Occipital lobe (tissue), 2 donors: ENCODE data around the gene ELOVL2. TPM values are rescaled to one million over a fixed set of nuclear protein-coding genes. Genes with fewer than 3 reads are reported as not detected.
"Not testable (repeated sequence)": the region's sequence is repeated elsewhere in the genome, so short reads cannot be mapped to it uniquely, and the experiment has no call there.

ENCODE experiments used
- DNase-seq: peaks from one replicate; lab custom pipeline; 2025; lab: John Stamatoyannopoulos, UW
- total RNA-seq: library from RNA; depleted of rRNA; stranded (reverse); fragments of >200 nt; gene quantifications from one replicate; pipeline ENCODE4 v1.2.3, GENCODE V29; 2014

ELOVL2 gene
- total RNA-seq, 1 donor from 2014 or later: 52.7 TPM

- no peak for DNase-seq
Observed at GRCh38 chr6:11023032-11023431, 21.1 kb downstream of the ELOVL2 start.

GRCh38 chr6:11021714-11022113 is 22.4 kb downstream of the ELOVL2 start:
- no peak for DNase-seq

GRCh38 chr6:11021003-11021402 is 23.1 kb downstream of the ELOVL2 start:
- DNase-seq: no peak

- DNase-seq: no peak
Observed at GRCh38 chr6:11018225-11018624, 25.9 kb downstream of the ELOVL2 start.

GRCh38 chr6:11017090-11017489 is 27.0 kb downstream of the ELOVL2 start:
- no peak for DNase-seq

GRCh38 chr6:11016452-11016851 is 27.7 kb downstream of the ELOVL2 start:
- no peak for DNase-seq

GRCh38 chr6:11015102-11015501 is 29.0 kb downstream of the ELOVL2 start:
- no peak for DNase-seq

- no peak for DNase-seq
Observed at GRCh38 chr6:11013721-11014070, 30.4 kb downstream of the ELOVL2 start.

GRCh38 chr6:11012976-11013720 is 31.0 kb downstream of the ELOVL2 start:
- no peak for DNase-seq

GRCh38 chr6:11012295-11012754 is 31.8 kb downstream of the ELOVL2 start:
- DNase-seq: no peak

- no peak for DNase-seq
Observed at GRCh38 chr6:11011787-11012234, 32.3 kb downstream of the ELOVL2 start.

- no peak for DNase-seq
Observed at GRCh38 chr6:11009353-11009752, 34.8 kb downstream of the ELOVL2 start.

- DNase-seq: no peak
Observed at GRCh38 chr6:11008821-11009220, 35.3 kb downstream of the ELOVL2 start.

GRCh38 chr6:11007715-11008608 is 36.1 kb downstream of the ELOVL2 start:
- DNase-seq: no peak

- no peak for DNase-seq
Observed at GRCh38 chr6:11006061-11006460, 38.0 kb downstream of the ELOVL2 start.

- DNase-seq: not testable (repeated sequence)
Observed at GRCh38 chr6:11003297-11003696, 40.8 kb downstream of the ELOVL2 start.

- DNase-seq: no peak
Observed at GRCh38 chr6:11002176-11002575, 41.9 kb downstream of the ELOVL2 start.

- DNase-seq: no peak
Observed at GRCh38 chr6:10999994-11000393, 44.1 kb downstream of the ELOVL2 start.

GRCh38 chr6:10995114-10995707 is 48.9 kb downstream of the ELOVL2 start:
- no peak for DNase-seq

GRCh38 chr6:10993896-10994295 is 50.2 kb downstream of the ELOVL2 start:
- DNase-seq: no peak

GRCh38 chr6:10991115-10991514 is 53.0 kb downstream of the ELOVL2 start:
- DNase-seq: no peak

GRCh38 chr6:10989587-10989986 is 54.5 kb downstream of the ELOVL2 start:
- DNase-seq: no peak
